Fibroblast of gingiva (primary cell): ENCODE data around the gene PEX11B.
"Not testable (repeated sequence)": the region's sequence is repeated elsewhere in the genome, so short reads cannot be mapped to it uniquely, and the experiment has no call there.

Experiments
- DNase-seq: peaks from one replicate; pipeline ENCODE4 v3.0.0-alpha.2; 2011; ENCODE audit warnings: low read depth

Gene PEX11B

DNA sequence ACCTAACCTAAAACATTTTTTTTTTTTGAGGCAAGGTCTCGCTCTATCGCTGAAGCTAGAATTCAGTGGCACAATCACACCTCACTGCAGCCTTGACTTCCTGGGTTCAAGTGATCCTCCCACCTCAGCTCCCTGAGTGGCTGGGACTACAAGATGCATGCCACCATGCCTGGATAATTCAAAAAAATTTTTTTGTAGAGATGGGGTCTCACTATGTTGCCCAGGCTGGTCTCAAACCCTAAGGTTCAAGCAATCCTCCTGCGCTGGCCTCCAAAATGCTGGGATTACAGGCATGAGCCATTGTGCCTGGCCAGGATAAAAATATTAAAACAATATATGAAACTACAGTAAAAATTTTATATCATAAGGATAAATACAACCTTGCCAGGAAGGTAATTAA is 34.4 kb upstream of the PEX11B start:
- DNase-seq = no peak

DNA sequence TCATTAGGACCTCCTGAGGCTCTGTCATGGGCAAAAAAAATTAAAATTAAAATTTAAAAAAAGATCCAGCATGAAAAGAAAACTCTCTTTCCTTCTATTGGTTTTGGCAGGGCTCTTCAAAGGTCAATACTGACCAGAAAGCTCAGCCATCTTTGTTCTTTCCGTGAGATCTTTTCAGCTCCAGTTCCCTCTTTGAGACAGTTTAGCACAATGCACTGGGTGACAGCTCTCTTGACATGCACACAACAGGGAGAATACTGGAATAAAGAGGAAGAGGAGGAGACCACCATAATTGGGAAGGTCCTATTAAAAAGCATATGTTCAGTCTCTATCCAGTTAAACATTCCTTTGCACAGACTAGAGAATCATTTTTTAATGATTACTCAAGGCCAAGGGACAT is 33.0 kb upstream of the PEX11B start:
- no peak for DNase-seq

DNA sequence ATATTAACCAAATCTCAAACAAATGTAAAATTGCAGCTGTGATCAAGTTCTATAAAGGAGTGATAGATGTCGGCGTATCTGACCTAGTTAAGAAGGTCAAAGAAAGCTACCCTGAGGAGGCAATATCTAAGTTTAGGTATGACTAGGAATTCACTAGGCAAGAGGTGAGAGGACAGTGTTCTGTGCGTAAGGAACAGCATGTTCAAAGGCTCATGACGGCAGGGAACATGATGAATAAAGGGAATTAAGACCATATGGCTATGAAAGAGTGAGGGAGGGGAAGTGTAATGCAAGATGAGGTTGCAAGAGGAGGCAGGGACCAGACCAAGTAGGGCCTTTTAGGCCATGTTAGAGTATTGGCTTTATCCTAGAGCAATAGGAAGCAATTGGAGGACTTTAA is 30.7 kb upstream of the PEX11B start:
- DNase-seq = peak; percentile 97

DNA sequence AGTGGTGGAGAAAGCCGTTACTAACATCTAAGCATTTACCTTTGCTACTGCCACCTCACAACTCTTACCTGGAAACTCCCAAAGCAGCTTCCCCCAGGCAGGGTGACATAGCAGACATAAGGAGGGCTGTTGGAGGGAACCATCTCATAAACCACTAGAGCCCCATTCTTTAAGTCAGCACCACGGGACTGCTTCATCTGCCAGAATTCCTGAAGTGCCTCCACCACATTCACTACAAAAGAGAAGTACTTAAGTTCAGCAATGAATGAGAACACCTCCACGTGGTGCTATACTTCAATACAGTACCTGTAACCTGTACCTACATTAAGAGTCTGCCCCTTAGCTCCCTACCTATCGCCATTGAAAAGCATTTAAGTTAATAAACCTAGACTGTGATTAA is 29.0 kb upstream of the PEX11B start:
- no peak for DNase-seq

DNA sequence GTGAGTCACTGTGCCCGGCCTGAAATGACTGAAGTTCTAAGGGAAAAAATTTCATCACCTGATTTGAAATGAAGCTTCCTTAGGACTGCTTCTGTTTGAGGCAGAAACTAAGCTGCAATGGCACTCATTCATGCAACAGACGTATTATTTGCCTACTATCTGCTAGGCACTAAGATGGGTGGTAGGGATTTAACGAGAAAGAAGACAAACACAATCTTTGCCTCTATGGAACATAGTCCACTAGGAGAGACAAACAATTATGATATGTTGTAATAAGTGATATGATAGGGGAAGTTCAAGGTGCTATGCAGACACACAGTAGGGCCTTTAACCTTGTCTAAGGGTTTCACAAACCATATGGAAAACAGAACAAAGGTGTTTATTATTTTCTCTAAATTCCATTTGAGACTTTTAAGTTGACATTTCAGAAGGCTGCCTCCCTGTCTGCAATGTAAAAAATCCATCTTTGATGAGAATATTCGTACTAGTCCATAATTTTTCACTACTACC is 28.0 kb upstream of the PEX11B start:
- no peak for DNase-seq

DNA sequence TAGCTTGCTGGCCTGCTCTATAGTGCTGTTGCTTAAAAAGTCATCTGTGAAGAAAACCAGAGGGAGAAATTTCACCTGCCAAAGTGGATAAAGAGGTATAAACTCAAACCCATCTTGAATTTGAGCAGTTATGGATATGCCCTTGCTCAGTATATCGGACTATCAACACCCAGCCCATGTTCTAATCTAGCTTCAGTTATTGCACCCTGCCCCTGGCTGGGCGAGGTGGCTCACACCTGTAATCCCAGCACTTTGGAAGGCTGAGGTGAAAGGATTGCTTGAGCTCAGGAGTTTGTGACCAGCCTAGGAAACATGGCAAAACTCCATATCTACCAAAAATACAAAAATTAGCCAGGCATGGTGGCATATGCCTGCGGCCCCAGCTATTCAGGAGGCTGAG is 26.0 kb upstream of the PEX11B start:
- DNase-seq = no peak

DNA sequence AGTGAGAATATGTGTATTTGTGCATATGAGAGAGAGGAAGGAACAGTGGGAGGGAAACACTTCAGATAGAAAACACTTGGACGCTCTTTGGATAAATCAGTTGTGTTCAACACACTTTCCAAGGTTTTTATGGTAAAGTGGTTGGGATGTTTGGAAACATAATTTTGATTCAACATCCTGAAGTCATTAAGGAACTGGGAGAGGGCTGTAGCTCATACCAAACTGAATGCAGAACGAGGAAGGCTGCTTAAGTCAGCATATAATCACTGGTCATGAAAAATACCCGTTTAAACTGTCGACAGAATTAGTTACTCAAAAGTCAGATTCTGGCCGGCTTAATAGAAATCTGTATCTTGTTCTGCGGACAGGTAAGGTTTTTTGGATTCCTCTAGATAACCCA is 24.4 kb upstream of the PEX11B start:
- peak; percentile 60 for DNase-seq

DNA sequence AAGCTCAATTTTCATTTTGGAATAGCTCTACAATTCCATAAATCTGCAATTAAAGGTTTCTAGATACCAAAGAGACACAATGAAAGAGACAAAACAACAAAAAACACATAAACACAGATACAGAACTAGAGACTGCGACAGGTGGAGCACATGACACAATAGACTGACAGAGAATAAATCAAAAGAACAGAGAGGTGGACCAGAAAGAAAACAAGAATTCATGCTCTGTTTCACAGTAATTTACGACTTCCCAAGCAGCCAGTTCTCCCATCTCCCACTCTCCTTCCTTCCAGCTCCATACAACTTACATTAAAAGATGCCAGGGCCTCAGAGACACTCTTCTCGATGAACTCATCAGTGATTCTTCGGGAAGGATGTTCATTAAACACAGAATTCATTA is 23.9 kb upstream of the PEX11B start:
- DNase-seq = no peak

DNA sequence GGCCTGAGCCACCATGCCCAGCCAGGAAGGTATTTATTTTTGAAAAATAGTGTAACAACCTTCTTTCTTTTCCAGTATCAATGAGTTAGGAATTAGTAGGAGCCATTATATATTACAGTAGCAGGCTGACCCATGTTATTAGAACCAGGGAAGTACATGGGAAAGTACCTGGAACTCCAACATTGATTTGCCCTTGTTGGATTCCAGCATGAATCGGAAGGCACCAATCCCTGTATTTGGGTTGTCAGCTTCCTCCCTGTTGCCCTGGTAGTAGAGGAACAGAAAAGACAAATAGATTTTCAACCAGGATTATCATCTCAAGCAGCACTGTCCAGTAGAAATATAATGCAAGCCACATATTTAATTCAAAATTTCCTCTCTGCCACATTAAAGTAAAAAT is 18.9 kb upstream of the PEX11B start:
- DNase-seq = no peak

DNA sequence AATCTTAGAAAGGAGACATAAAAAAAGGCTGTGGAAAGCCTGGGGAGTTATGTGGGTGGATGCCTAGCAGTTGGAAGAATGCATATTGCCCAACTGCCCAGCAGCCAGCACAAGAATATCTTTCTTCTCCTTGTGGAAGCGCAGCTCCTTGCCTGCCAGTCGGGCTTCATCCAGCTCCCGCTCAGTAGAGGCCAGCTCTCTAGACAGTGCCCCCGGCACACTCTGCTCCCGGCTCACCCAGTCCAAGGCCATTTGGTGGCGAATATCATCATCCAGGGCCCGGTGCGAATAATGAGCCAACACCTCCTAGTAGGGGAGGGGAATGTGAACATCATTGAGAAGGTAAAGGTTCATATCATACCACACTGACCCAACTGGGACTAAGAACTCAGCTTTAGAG is 17.7 kb upstream of the PEX11B start:
- no peak for DNase-seq

DNA sequence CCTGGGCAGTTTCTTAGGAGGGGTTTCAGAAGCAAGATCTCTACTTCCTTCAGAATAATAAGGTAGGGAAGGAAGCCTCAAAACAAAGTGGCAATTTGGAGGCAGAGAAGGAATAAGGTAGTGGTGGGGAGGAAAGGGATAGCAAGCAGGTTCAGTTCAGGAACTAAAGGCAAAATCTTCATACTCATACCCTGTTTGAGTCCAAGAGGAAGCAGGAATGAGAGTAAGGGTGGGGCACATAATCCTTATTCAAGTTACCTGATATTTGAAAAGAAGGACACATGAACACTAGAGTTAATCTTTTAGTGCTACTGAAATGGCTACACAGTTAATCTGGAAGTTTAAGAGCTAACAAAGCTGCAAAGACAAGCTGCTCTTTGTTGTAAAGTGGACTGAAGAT is 17.2 kb upstream of the PEX11B start:
- DNase-seq = no peak

DNA sequence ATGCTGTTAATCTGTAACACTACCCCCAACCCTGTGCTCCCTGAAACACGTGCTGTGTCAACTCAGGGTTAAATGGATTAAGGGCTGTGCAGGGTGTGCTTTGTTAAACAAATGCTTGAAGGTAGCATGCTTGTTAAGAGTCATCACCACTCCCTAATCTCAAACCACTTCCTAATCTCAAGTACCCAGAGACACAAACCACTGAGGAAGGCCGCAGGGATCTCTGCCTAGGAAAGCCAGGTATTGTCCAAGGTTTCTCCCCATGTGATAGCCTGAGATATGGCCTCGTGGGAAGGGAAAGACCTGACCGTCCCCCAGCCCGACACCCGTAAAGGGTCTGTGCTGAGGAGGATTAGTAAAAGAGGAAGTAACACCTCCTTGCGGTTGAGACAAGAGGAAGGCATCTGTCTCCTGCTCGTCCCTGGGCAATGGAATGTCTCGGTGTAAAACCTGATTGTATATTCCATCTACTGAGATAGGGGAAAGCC is 14.0 kb upstream of the PEX11B start:
- DNase-seq = not testable (repeated sequence)

DNA sequence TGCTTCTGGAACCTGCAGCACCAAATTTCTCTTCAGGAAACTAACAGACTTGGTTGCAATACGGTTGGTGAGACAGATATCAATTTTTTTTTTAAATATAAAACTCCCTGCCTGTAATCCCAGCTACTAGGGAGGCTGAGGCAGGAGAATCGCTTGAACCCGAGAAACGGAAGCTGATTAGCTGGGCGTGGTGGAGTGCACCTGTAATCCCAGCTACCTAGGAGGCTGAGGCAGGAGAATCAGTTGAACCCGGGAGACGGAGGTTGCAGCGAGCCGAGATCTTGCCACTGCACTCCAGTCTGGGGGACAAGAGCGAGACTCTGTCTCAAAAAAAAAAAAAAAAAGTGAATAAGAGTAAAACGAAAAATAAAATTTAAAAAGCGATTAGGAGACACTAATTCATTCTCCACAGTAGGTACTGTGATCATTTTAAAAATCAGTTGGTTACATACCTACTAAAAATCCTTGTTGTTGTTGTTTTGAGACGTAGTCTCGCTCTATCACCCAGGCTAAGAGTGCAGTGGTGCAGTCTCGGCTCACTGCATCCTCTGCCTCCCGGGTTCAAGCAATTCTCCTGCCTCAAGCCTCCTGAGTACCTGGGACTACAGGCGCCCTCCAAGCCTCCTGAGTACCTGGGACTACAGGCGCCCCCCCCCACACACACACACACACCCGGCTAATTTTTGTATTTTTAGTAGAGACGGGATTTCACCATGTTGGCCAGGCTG is 9.6 kb upstream of the PEX11B start:
- no peak for DNase-seq

DNA sequence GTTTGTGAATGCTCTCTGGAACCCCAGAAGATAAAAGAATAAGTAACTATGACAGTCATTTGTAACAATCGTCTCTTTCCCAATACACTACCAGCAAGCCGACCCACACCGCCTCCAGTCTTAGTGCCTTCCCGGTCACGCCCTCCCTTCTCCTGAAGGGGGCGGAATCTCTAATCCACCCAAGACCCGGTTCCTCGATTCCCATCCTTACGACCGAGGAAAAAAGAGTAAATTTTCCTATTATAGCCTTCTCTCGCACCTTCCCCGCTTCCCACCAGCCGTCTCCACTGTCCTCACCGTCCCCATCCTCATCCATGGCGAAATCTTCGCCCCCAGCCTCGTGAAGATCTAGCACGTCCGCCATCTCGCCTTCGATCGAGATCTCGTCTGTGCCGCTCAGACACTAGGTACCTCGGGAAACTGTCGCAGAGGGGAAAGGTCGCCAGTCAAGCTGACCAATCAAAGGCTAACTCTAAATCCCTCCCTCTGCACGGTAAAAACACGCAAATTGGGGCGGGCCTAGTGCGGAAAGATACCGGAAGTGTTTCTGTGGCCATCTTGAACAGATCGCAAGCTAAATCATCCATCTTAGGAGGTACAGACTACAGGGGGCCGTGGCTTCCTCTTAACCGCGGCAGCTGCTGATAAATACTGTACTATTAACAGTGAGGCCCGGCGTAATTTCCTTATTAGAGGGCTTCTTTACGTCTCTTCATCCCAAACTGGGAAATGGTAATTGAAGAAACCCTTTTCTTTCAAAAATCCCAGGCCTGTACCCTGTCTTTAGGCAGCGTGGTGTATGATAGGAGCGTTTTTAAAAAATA is 8.8 kb upstream of the PEX11B start, which contains the start of gene RBM8A:
Gene RBM8A (minus strand): TSS at position 422 of the 824 bp plus-strand sequence. CDS start 58 bp downstream, at position 364.
- peak; percentile 98 for DNase-seq

DNA sequence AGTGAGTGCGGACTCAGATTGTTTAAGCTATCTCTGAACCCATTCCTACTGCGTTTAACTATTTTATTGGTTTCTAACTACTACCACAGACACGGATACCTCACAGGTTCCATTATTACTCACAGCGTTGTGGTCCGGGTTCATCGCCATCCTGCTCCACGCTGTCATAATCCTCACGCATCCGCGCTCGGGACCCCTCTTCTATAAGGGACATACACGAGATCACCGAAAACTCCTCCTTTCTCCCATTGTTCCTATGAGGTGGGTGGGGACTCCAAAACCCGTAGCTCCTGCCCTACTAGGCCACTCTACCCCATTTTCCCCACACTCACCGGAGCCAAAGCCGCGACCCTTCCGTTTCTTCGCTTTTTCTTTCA is 8.2 kb upstream of the PEX11B start:
- no peak for DNase-seq

DNA sequence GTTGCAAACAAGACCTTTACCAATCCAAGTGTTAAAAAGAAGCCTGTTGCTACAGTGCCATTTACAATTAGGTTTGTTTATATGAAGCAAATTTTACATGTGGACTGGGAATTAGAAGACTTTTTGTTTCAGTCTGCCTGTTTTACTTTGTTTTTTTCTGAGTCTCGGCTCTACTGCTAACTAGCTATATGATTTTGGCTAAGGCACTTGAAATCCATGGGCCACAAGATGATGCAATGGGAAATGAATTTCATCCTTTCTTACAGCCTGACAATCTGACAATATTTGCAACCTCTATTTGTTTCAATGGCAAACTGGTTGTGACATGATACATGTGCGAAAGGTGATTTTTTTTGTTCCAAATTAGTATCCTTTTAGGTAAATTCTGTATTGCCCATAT is 3.7 kb upstream of the PEX11B start:
- peak; percentile 67 for DNase-seq

DNA sequence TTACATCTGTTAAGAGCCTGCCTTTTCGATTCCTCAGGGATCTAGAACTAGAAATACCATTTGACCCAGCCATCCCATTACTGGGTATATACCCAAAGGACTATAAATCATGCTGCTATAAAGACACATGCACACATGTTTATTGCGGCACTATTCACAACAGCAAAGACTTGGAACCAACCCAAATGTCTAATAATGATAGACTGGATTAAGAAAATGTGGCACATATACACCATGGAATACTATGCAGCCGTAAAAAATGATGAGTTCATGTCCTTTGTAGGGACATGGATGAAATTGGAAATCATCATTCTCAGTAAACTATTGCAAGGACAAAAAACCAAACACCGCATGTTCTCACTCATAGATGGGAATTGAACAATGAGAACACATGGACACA is 1.8 kb upstream of the PEX11B start:
- not testable (repeated sequence) for DNase-seq

DNA sequence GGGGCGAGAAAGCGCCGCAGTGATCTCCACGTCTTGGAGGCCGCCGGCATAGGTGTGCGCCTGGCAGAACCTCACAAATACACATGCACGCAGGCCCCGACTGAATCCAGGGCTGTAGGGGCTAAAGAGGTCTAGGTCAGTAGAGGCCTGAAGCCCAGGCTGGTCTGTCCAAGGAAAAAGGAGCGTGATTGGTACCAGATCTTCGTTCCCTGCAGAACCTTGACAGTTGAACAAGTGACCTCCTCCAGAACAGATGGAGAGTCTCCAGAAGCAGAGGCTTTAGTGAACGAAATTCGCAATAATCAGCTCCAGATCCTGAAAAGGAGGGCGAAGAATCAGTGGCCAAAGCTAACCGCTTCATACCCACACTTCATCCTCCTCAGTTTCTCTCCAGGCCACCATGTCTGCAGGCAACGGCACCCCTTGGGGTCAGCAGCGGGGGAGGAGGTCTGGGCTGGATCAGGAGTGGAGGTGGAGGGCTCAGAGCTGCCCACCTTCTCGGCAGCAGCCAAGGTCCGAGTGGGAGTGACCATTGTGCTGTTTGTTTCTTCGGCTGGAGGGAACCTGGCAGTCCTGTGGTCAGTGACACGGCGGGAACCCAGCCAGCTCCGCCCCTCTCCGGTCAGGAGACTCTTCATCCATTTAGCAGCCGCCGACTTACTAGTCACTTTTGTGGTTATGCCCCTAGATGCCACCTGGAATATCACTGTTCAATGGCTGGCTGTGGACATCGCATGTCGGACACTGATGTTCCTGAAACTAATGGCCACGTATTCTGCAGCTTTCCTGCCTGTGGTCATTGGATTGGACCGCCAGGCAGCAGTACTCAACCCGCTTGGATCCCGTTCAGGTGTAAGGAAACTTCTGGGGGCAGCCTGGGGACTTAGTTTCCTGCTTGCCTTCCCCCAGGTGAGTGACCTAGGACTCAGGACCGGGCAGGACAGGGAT is 749 bp upstream of the PEX11B start:
- DNase-seq = peak; percentile 42

DNA sequence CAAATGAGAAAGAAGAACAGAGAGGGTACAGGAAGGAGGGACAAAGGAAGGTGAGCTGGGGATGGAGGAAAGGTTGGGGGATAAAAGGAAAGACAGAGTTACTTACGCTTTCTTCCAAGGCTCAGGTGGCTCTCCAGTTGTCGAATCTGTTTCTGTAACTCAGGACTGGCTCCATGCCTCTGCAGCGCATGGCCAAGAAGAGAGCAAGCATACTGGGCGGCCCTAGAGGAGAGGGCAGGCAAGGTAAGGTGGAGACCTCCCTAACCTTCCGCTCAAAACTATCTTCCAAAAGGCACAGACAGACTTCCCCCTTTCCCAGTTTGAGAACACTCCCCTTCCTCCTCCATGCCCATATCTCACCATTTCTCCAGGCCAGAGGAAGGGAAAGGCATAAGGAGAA is 922 bp downstream of the PEX11B start:
- DNase-seq = no peak

DNA sequence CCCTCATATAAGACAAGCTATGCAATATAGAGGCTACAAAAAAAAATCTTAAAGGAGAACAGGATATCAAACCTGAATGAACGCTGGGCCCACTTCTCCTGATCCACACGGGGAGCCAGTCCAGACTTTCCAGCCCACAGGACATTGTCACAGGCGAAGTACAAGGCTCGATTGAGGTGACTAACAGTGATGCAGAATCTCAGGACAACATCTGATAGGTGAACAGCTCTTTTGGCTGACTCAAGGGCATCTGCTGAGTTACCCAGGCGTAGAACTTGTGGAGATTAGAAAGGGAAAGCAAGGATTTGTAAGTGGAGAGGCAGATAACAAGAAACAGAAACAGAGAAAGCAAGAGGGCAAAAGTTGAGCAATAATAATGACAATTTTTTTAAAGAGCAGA is 1.8 kb downstream of the PEX11B start:
- no peak for DNase-seq

DNA sequence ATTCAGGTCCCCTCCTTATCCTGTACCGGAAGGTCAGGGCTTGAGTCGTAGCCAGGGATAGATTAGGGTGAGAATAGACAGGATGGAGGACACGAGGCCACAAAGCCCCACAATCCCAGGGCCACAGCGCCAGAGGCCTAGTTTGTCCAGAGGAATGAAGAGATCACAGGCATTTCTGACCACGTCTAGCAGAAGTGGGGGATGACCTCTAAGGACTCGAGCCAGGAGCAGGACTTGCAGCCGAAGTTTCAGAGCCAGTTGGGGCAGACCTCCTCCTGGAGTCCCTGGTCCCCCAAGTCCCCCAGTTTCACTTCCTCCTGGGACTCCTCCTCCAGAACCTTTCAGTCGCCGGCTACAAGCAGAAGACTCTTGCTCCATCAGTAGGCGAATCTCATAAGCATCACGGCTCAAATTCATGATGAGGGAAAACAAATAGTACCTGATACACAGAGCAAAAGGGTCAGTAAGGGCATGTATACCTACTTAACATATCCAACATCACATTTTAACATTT is 6.3 kb downstream of the PEX11B start:
- no peak for DNase-seq

DNA sequence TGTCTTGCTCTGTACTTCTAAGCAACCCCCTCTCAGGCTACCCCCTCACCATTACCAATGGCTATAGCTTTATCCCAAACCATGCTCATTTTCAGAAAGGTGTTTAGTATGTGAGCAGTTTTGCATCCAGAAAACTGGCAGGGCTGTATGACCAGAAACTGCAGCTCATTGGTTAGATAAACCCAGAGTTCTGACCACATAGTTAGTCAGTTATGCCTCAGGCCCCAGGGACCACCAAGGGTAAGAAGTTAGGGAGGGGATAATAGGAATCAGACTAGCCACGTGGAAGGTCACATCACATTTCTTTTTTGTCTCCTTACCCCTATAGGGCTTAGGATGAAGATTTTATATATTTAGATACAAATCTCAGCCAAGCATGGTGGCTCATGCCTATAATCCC is 9.9 kb downstream of the PEX11B start:
- DNase-seq = no peak
